NOMO-1 treated with dmso at 0.1 percent for 144 hours (cell line): ENCODE data around the gene HEBP2.
A peak's percentile ranks its signal among the peaks of the same experiment; 100 is the strongest.
"Not testable (repeated sequence)": the region's sequence is repeated elsewhere in the genome, so short reads cannot be mapped to it uniquely, and the experiment has no call there.

Experiments used
- DNase-seq: peaks from one replicate; lab custom pipeline; 2025; ENCODE audit not compliant: unreplicated experiment; lab: John Stamatoyannopoulos, UW

The HEBP2 gene

GRCh38 chr6:138403801-138404665 is at the start of gene HEBP2:
HEBP2 (plus strand) TSS chr6:138404223; CDS start chr6:138404496, 273 bp downstream.
- DNase-seq, result peak; percentile 93

- DNase-seq, result no peak
Measured at GRCh38 chr6:138357928-138358327, 46.1 kb upstream of the HEBP2 start.

GRCh38 chr6:138368684-138369083 is 35.3 kb upstream of the HEBP2 start:
- not testable (repeated sequence) for DNase-seq

GRCh38 chr6:138370631-138371451 is 33.2 kb upstream of the HEBP2 start:
- no peak for DNase-seq

GRCh38 chr6:138371452-138371711 is 32.6 kb upstream of the HEBP2 start:
- no peak for DNase-seq

GRCh38 chr6:138371720-138372119 is 32.3 kb upstream of the HEBP2 start:
- DNase-seq, result no peak

- DNase-seq, result peak; percentile 2
Measured at GRCh38 chr6:138372711-138373463, 31.1 kb upstream of the HEBP2 start.

GRCh38 chr6:138374230-138374629 is 29.8 kb upstream of the HEBP2 start:
- DNase-seq, result no peak

GRCh38 chr6:138374815-138375214 is 29.2 kb upstream of the HEBP2 start:
- no peak for DNase-seq

GRCh38 chr6:138377042-138377441 is 27.0 kb upstream of the HEBP2 start:
- no peak for DNase-seq

- DNase-seq, result no peak
Measured at GRCh38 chr6:138377844-138378243, 26.2 kb upstream of the HEBP2 start, which contains the start of gene SMIM28. SMIM28 (plus strand) TSS chr6:138377905; CDS start chr6:138378073, 168 bp downstream.

- no peak for DNase-seq
Measured at GRCh38 chr6:138378463-138378862, 25.6 kb upstream of the HEBP2 start.

GRCh38 chr6:138382498-138383265 is 21.3 kb upstream of the HEBP2 start:
- no peak for DNase-seq

- DNase-seq, result no peak
Measured at GRCh38 chr6:138383776-138384175, 20.2 kb upstream of the HEBP2 start.

GRCh38 chr6:138386897-138387296 is 17.1 kb upstream of the HEBP2 start:
- DNase-seq, result no peak

GRCh38 chr6:138387577-138388368 is 16.2 kb upstream of the HEBP2 start:
- DNase-seq, result no peak

GRCh38 chr6:138389551-138389950 is 14.5 kb upstream of the HEBP2 start:
- no peak for DNase-seq

GRCh38 chr6:138393871-138394783 is 9.9 kb upstream of the HEBP2 start:
- DNase-seq, result peak; percentile 45

GRCh38 chr6:138396709-138397108 is 7.3 kb upstream of the HEBP2 start:
- DNase-seq, result no peak
